Subcutaneous abdominal adipose tissue (tissue), 5 donors: Measurements from ENCODE around the gene ADPRHL1.

Experiments
- H3K27ac ChIP-seq: one replicate; pipeline ENCODE4 v1.7.0; 2013; ENCODE audit warnings: low read depth, mild to moderate bottlenecking, inconsistent platforms, low read length, moderate library complexity
- H3K27me3 ChIP-seq, 5 donors: one replicate each; pipeline ENCODE4 v1.7.0; 2013; ENCODE audit warnings: low read length in 5 of 5, inconsistent platforms in 1 of 5; ENCODE audit not compliant: control insufficient read depth in 5 of 5, insufficient read depth in 4 of 5
- H3K36me3 ChIP-seq, 5 donors: one replicate each; pipeline ENCODE4 v1.7.0; 2013; ENCODE audit warnings: low read length in 5 of 5; ENCODE audit not compliant: control insufficient read depth in 5 of 5, insufficient read depth in 5 of 5
- H3K4me1 ChIP-seq, 5 donors: one replicate each; pipeline ENCODE4 v1.7.0; 2013; ENCODE audit warnings: low read length in 5 of 5, mild to moderate bottlenecking in 3 of 5, moderate library complexity in 1 of 5; ENCODE audit not compliant: control insufficient read depth in 5 of 5, insufficient read depth in 5 of 5
- H3K4me3 ChIP-seq, 5 donors: one replicate each; pipeline ENCODE4 v1.7.0; 2013; ENCODE audit warnings: low read length in 5 of 5, low read depth in 1 of 5
- H3K9ac ChIP-seq, 5 donors: one replicate each; pipeline ENCODE4 v1.7.0; 2013; ENCODE audit warnings: low read length in 5 of 5, mild to moderate bottlenecking in 4 of 5, moderate library complexity in 3 of 5
- H3K9me3 ChIP-seq, 5 donors: one replicate each; pipeline ENCODE4 v1.7.0; 2013; ENCODE audit warnings: low read length in 5 of 5; ENCODE audit not compliant: control insufficient read depth in 5 of 5
- donor health status: healthy.
- donor health status: healthy.
- donor health status: healthy.
- donor health status: healthy.
- donor health status: healthy.

The ADPRHL1 gene

GRCh38 chr13:113420833-113421600 lies 32.3 kb downstream of the ADPRHL1 start:
- no peak overlapping the region for H3K9ac ChIP-seq
- no peak overlapping the region for H3K27ac ChIP-seq
- no peaks in the 10 kb centered on the region for H3K36me3 ChIP-seq
- peaks cover 0 to 2% (median 0%) of the 10 kb centered on the region in 5 donors for H3K9me3 ChIP-seq
- H3K4me3 ChIP-seq, result peak overlapping the region in 1 of 5 donors; percentile 16
- H3K27me3 ChIP-seq, result peaks cover 0 to 13% (median 6%) of the 10 kb centered on the region in 5 donors
- H3K4me1 ChIP-seq, result peaks cover 0 to 12% (median 9%) of the 10 kb centered on the region in 5 donors

DNA sequence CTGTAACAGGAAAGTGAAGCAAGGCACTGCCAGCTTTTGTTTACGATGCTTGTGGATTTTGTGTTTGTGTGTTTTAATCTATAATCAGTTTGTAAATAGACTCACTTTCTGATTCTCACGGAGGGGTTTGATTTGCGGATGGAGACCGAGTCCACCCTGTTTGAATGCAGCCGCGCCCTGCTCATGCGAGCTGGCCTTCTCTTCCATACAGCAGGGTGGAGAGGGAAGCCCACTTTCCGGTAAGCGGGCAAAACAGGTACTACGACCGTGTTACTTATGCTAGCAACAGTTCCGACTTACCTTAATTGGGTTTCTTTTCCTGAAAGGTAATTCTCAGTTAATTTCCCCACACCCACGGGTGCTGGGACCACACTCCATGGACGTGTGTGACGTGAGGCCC lies 33.1 kb downstream of the ADPRHL1 start:
- Histone ChIP-seq H3K36me3 (no peaks in the 10 kb centered on the region), H3K4me1 (peaks cover 0 to 12% (median 9%) of the 10 kb centered on the region in 5 donors), H3K9me3 (peaks cover 0 to 2% (median 0%) of the 10 kb centered on the region in 5 donors), H3K4me3 (no peak overlapping the region), H3K27me3 (peaks cover 0 to 13% (median 6%) of the 10 kb centered on the region in 5 donors), H3K9ac (no peak overlapping the region), H3K27ac (no peak overlapping the region)

DNA sequence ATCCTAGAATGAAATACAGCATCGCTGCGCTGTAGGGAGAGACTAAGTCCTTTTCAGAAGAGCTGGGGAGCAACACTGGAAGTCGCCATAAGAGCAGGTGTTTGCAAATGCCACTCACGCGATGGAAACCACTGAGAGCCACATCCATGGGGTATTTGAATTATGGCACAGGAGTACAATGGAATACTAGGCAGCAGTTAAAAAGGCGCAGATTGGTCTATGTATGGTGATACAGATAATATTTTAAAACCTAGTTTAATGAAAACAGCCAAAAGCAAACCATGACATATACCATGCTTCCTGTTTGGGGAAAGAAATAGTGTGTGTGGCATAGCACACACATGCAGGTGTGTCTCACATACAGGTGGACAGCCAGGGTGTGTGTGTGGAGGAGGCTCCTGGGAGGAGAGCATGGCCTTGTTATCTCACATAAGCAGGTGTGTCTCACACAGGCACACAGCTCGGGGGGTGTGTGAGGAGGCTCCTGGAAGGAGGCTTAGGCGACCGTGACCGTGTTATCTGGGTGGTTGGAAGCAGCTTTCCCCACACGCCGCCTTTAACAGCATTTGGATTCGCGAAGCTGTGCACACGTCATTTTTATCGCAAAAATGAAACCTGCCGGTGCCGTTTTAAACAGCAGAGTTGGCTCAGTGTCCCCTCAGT lies 33.6 kb downstream of the ADPRHL1 start:
- Histone ChIP-seq H3K9me3 (peaks cover 0 to 2% (median 0%) of the 10 kb centered on the region in 5 donors), H3K36me3 (no peaks in the 10 kb centered on the region), H3K27ac (no peak overlapping the region), H3K27me3 (peaks cover 0 to 13% (median 6%) of the 10 kb centered on the region in 5 donors), H3K9ac (no peak overlapping the region), H3K4me3 (no peak overlapping the region), H3K4me1 (peaks cover 0 to 12% (median 9%) of the 10 kb centered on the region in 5 donors)

DNA sequence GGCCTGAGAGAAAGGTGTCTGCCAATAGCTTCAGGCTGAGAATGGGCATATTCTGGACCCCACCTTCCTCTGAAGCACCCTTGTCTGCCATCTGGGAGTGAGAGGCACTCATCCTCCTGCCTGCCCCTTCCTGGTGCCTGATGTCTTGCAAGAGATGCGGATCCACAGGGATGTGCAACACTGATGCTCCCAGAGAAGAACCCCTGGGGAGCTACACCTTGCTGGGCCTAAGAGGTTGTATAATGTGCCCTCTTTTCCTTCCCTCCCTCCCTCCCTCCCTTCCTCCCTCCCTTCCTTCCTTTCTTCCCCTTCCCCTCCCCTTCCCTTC lies 34.6 kb downstream of the ADPRHL1 start:
- Histone ChIP-seq H3K9me3 (peaks cover 0 to 2% (median 0%) of the 10 kb centered on the region in 5 donors), H3K27ac (no peak overlapping the region), H3K27me3 (peaks cover 0 to 17% (median 6%) of the 10 kb centered on the region in 5 donors), H3K4me3 (no peak overlapping the region), H3K4me1 (peaks cover 0 to 12% (median 9%) of the 10 kb centered on the region in 5 donors), H3K36me3 (no peaks in the 10 kb centered on the region), H3K9ac (no peak overlapping the region)

DNA sequence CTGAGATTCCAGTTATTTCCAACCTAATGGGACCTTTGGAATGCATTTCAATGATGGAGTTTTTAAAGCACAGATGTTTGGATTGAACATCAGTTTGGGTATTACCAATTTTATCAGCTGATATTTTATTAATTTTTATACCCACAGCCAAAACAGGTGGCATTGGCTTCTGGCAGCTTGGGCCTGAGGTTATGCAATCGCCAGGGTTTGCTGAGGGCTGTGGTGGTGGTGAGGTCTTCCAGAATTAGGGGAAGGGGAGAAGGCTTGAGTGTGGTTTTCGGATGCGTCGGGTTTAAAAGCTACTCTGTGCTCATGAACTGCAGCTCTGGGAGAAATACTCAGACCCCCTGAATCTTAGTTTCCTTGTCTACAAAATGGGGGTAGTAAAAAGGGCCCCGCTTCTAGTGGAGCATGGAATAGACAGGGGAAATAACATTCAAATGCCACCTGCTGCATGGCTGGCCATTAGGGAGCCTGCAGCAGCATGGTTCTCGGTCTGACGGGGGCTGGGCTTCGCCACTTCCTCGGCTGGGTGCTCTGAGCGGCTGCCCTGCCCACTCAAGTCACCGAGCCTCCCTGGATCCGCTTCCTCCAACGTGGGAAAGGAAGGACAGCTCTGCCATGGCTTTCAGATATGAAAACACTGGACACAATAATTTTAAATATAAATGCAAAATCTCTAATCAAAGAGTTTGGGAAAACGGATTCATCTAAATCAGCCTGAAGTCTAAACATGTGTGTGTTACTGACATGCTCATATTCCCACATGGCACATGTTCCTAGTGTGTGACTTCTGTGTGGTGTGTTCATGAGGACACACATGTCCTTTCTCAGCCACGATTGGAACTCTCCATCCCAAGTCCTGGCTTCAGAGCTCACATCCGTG lies 35.2 kb downstream of the ADPRHL1 start:
- H3K9ac ChIP-seq, result no peak overlapping the region
- H3K27ac ChIP-seq, result no peak overlapping the region
- peaks cover 0 to 12% (median 9%) of the 10 kb centered on the region in 5 donors for H3K4me1 ChIP-seq
- no peaks in the 10 kb centered on the region for H3K36me3 ChIP-seq
- peaks cover 0 to 20% (median 6%) of the 10 kb centered on the region in 5 donors for H3K27me3 ChIP-seq
- no peak overlapping the region for H3K4me3 ChIP-seq
- peaks cover 0 to 2% (median 0%) of the 10 kb centered on the region in 5 donors for H3K9me3 ChIP-seq

DNA sequence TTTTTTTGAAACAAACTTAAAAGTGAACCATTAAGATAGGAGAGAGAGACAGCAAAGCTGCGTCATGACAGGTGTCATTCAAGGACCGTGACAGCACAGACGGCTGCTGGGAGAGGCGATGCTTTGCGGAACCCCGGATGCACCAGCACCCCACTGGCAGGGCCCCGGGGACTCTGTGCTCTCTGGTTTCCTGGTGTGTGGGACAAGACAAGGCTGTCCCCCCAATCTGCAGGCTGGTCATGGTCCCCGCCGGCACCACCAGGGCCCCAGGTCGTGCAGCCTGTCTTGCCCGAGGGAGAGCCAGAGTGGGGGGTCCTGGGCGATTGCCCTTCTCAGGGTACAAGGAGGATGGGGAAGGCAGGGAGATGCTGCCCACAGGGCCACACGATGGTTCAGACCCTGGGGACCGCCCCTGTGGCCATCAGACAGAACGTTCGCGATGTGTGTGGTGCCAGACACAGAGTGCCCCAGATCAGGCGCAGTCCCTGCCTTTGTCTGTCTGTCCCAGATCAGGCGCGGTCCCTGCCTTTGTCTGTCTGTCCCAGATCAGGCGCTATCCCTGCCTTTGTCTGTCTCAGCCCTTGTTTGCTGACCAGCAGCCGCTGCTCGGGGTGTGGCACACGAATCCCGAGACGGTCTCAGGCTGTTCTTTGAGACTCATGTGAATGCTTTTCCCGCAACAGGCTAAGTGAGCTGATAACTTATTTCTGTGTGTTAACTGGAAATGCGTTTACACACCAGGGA lies 36.1 kb downstream of the ADPRHL1 start:
- H3K27ac ChIP-seq, result no peak overlapping the region

DNA sequence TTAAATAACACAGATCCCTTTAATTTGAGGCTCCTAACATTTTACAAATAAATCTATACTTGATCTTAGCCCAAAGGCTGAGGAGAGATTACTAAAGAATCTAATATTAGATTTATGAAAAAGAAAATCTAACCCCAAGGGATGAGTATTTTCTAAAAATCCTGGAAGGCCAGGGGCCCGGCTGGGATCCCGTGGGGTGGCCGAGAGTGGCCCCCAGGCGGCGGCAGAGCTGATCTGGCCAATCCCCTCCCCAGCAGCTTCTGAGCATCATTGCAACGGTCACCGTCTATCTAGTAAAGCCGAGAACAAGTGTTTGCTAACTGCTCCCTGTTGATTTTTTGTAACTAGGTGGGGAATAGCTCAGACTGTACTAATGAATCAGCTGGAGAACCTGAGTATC lies 37.5 kb downstream of the ADPRHL1 start:
- H3K4me3 ChIP-seq, result no peak overlapping the region
- H3K4me1 ChIP-seq, result no peaks in the 10 kb centered on the region
- H3K27ac ChIP-seq, result no peak overlapping the region
- H3K9me3 ChIP-seq, result peaks cover 0 to 2% (median 0%) of the 10 kb centered on the region in 5 donors
- no peaks in the 10 kb centered on the region for H3K36me3 ChIP-seq
- H3K27me3 ChIP-seq, result peaks cover 1 to 26% (median 13%) of the 10 kb centered on the region in 5 donors
- no peak overlapping the region for H3K9ac ChIP-seq

More for the DNA sequence above, 36.1 kb downstream of the ADPRHL1 start:
- Histone ChIP-seq H3K4me3 (no peak overlapping the region), H3K9ac (no peak overlapping the region), H3K9me3 (peaks cover 0 to 2% (median 0%) of the 10 kb centered on the region in 5 donors), H3K36me3 (no peaks in the 10 kb centered on the region), H3K27me3 (peaks cover 0 to 20% (median 6%) of the 10 kb centered on the region in 5 donors), H3K4me1 (peaks cover 0 to 10% (median 8%) of the 10 kb centered on the region in 5 donors)

DNA sequence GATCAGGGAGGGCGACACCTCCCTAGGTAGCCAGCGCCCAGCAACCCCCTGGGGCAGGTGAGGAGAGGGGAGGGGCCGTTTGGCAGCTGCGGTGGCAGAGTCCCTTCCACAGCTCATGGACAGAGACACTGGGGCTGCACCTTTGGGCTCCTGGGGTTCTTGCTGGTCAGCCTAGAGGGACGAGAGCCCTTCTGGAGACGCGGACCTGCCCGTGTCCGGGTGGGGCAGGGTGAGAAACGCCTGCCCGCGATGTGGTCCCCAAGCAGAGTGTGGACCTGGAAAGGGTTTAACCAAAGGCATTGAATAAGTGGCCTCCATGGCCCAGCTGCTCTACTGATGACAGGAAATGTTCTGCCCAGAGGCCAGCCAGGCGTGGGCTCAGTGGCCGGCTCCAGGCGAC lies 38.3 kb downstream of the ADPRHL1 start:
- no peaks in the 10 kb centered on the region for H3K36me3 ChIP-seq
- H3K27me3 ChIP-seq, result peaks cover 2 to 30% (median 16%) of the 10 kb centered on the region in 5 donors
- no peak overlapping the region for H3K9ac ChIP-seq
- H3K9me3 ChIP-seq, result peaks cover 0 to 2% (median 0%) of the 10 kb centered on the region in 5 donors
- no peaks in the 10 kb centered on the region for H3K4me1 ChIP-seq
- no peak overlapping the region for H3K27ac ChIP-seq
- no peak overlapping the region for H3K4me3 ChIP-seq

DNA sequence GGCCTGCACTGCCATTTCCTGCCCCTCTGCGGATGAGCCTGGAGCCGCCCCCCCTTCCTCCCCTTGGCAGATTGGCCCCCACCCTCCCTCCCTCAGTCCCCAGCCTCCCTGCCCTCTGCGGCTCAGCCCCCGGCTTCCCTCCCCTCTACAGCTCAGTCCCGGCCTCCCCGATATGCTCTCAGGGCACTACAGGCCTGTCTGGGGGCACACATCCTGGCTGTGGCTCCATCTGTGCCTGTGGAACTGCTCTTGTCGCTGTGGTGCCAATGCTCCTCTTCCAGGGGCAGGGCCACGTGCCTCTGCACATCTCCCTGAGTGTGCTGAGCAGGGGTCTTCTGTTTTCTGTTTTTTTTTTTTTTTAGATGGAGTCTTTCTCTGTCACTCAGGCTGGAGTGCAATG lies 39.0 kb downstream of the ADPRHL1 start:
- Histone ChIP-seq H3K27ac (no peak overlapping the region), H3K36me3 (no peaks in the 10 kb centered on the region), H3K27me3 (peaks cover 0 to 33% (median 16%) of the 10 kb centered on the region in 5 donors), H3K9me3 (peaks cover 0 to 2% (median 0%) of the 10 kb centered on the region in 5 donors), H3K4me3 (no peak overlapping the region), H3K4me1 (no peaks in the 10 kb centered on the region), H3K9ac (no peak overlapping the region)
